Panc1 (cell line): ENCODE data around the gene SLC41A3. TPM values are rescaled to one million over a fixed set of nuclear protein-coding genes. Genes with fewer than 3 reads are reported as not detected.

ENCODE experiments used
- ATAC-seq: fragments of 200-7000 bp; cut with Tn5 transposase; 2 replicates; pipeline ENCODE4 v1.9.1; 2020; ENCODE audit warnings: mild to moderate bottlenecking, moderate library complexity
- Bru-seq: library from RNA; stranded (reverse); fragments of 400-500 nt; gene quantifications from one replicate; lab custom pipeline; 2021; lab: Mats Ljungman, UMichigan
- BruChase-seq, 2 experiments: library from RNA; stranded (reverse); fragments of 400-500 nt; gene quantifications; one replicate each; lab custom pipeline; 2021; lab: Mats Ljungman, UMichigan
- BruUV-seq: library from RNA; stranded (reverse); fragments of 400-500 nt; replicated peaks from 2 replicates; lab custom pipeline; 2021; lab: Mats Ljungman, UMichigan
- CTCF ChIA-PET: fragments of 300-600 bp; sonication (Branson Sonifier 250); formaldehyde crosslinking; loops from one replicate; lab custom pipeline; 2022; ENCODE audit warnings: antibody characterized with exemption; lab: Charles Lee
- POLR2A ChIA-PET: fragments of 300-600 bp; sonication (Branson Sonifier 250); formaldehyde crosslinking; loops from one replicate; lab custom pipeline; 2022; ENCODE audit warnings: antibody characterized with exemption; lab: Charles Lee
- DNase-seq: peaks from one replicate; pipeline ENCODE4 v3.0.0-alpha.2; 2010; ENCODE audit warnings: low read depth, low spot score
- H3K27ac ChIP-seq: 2 replicates; pipeline ENCODE4 v1.5.1; 2011; ENCODE audit warnings: mild to moderate bottlenecking, low read length, inconsistent platforms
- H3K27me3 ChIP-seq: fragments of 200-500 bp; sonication (Bioruptor generic); 2 replicates; pipeline ENCODE4 v1.6.0; 2014; ENCODE audit warnings: low read length, inconsistent platforms; ENCODE audit not compliant: control insufficient read depth, insufficient read depth
- H3K36me3 ChIP-seq: fragments of 200-500 bp; sonication (Bioruptor generic); 2 replicates; pipeline ENCODE4 v1.5.1; 2014; ENCODE audit warnings: inconsistent platforms, mild to moderate bottlenecking, low read length, moderate library complexity; ENCODE audit not compliant: control insufficient read depth, insufficient read depth
- H3K4me1 ChIP-seq: 2 replicates; pipeline ENCODE4 v1.5.1; 2011; ENCODE audit warnings: inconsistent platforms, mild to moderate bottlenecking, low read length, moderate library complexity; ENCODE audit not compliant: control insufficient read depth, insufficient read depth
- H3K4me3 ChIP-seq, 2 experiments: 2 replicates each; pipeline ENCODE4 v1.5.1; 2011 to 2012; ENCODE audit warnings: low read depth in 2 of 2, low read length in 2 of 2, mild to moderate bottlenecking in 2 of 2, inconsistent platforms in 1 of 2, moderate library complexity in 1 of 2
- H3K9me3 ChIP-seq: fragments of 200-500 bp; sonication (Bioruptor generic); 2 replicates; pipeline ENCODE4 v1.5.1; 2014; ENCODE audit warnings: low read depth, mild to moderate bottlenecking, inconsistent platforms, low read length, moderate library complexity; ENCODE audit not compliant: control insufficient read depth, insufficient read depth
- POLR2AphosphoS5 ChIP-seq: IDR thresholded peaks from 2 replicates; pipeline ENCODE4 v1.6.1; 2012; ENCODE audit warnings: mild to moderate bottlenecking, low read depth, low read length, moderate library complexity
- SIN3A ChIP-seq: IDR thresholded peaks from 2 replicates; pipeline ENCODE4 v1.6.1; 2012; ENCODE audit warnings: low read depth, mild to moderate bottlenecking, low read length, moderate library complexity, borderline replicate concordance; ENCODE audit not compliant: insufficient read depth
- TCF7L2 ChIP-seq: IDR thresholded peaks from 2 replicates; pipeline ENCODE4 v1.6.1; 2011; ENCODE audit warnings: mild to moderate bottlenecking, low read depth, low read length, inconsistent platforms
- in situ Hi-C: cut with HindIII; loops from 2 replicates; pipeline ENCODE4 v1.10.0; 2016; ENCODE audit warnings: low sequenced_read_pairs, low pct_unique_long_range_greater_than_20kb
- intact Hi-C: fragments of 100-400 bp; cut with micrococcal nuclease; formaldehyde crosslinking; loops from one replicate; pipeline ENCODE4 v1.10.0; 2022; ENCODE audit not compliant: unreplicated experiment
- long read RNA-seq: library from polyadenylated mRNA; unstranded; transcript quantifications from one replicate; pipeline ENCODE4 v2.0.0, GENCODE V29; 2021; ENCODE audit not compliant: unreplicated experiment
- polyA plus RNA-seq: library from polyadenylated mRNA; unstranded; fragments of >200 nt; gene quantifications from one replicate; pipeline ENCODE4 v1.2.1, GENCODE V29; 2012; ENCODE audit warnings: missing spikeins; ENCODE audit not compliant: insufficient read length
- total RNA-seq: library from RNA; stranded (reverse); gene quantifications from one replicate; pipeline ENCODE4 v1.2.1, GENCODE V29; 2021; ENCODE audit not compliant: unreplicated experiment
- TF ChIP-seq, protein P1 (sequence below): fragments of 450-650 bp; IDR thresholded peaks from 2 replicates; pipeline ENCODE4 v1.5.1; 2017; ENCODE audit warnings: mild to moderate bottlenecking
- TF ChIP-seq, protein P2 (sequence below), 2 experiments: IDR thresholded peaks; 2 replicates each; pipeline ENCODE4 v1.6.1; 2011 to 2012; ENCODE audit warnings: low read depth in 2 of 2, control low read depth in 1 of 2, low read length in 1 of 2, mild to moderate bottlenecking in 1 of 2, moderate library complexity in 1 of 2; ENCODE audit not compliant: insufficient read depth in 1 of 2

Gene SLC41A3
- total RNA-seq: 39.0 TPM
- polyA plus RNA-seq: 43.3 TPM
- percentile 53 among the genes with signal in this experiment for Bru-seq, nascent RNA
- percentile 46 among the genes with signal in this experiment for BruChase-seq, experiment 1, labeled RNA remaining after a 2-hour chase
- percentile 49 among the genes with signal in this experiment for BruChase-seq, experiment 2, labeled RNA remaining after a 6-hour chase
- long read RNA-seq, transcript SLC41A3-203 (11 exons, 2,169 nt): major isoform, 9 of 30 reads
- long read RNA-seq, partial matches to known transcripts: 9 of 30 reads
- long read RNA-seq, other reads (novel, unspliced or antisense): 8 of 30 reads

DNA sequence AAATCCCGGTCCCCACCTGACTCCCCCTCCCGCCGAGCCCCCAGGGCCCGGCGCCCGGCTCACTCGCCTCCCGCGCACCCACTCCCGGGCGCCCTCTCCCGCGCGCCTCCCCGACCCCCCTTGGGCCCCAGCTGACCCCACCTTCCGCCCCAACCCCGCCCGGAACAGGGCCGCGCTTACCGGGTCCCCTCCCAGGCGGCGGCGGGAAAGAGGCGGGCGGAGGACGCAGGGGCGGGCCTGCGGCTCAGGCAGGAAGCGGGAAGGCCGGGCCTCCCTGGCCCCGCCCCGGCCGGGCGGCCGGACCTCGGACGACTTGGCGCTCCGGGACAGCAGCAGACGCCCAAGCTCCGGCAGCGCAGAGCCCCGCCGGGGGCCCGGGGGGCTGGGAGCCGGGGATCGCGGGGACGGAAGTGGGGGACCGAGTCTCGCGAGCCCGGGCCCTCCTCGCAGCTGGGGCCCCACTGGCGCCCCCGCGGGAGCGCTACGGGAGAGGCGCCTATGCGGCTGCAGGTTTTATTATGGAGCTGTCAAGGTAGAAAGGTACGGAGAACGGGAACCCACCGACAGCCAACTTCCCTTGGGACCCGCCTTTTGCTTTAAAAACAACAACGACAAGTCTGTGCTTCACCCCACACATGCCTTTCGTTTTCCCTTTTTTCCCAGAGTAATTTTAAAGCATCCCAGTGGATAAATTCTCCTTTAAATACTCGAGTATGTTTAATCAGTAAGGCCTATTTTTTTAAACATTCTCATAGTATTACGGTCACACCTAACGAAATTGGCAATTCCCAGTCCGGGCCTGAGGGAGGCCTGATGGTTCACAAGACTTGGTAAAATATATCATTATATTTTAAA is at the start of gene SLC41A3:
SLC41A3 (minus strand) TSS at position 212 of the 855 bp plus-strand sequence. CDS start 15,905 bp downstream, outside the sequence.
- no peaks in the 10 kb centered on the region for H3K27me3 ChIP-seq
- TF ChIP-seq, protein P1, sequence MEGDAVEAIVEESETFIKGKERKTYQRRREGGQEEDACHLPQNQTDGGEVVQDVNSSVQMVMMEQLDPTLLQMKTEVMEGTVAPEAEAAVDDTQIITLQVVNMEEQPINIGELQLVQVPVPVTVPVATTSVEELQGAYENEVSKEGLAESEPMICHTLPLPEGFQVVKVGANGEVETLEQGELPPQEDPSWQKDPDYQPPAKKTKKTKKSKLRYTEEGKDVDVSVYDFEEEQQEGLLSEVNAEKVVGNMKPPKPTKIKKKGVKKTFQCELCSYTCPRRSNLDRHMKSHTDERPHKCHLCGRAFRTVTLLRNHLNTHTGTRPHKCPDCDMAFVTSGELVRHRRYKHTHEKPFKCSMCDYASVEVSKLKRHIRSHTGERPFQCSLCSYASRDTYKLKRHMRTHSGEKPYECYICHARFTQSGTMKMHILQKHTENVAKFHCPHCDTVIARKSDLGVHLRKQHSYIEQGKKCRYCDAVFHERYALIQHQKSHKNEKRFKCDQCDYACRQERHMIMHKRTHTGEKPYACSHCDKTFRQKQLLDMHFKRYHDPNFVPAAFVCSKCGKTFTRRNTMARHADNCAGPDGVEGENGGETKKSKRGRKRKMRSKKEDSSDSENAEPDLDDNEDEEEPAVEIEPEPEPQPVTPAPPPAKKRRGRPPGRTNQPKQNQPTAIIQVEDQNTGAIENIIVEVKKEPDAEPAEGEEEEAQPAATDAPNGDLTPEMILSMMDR: peak; percentile 80
- TF ChIP-seq TCF7L2: no peak
- ChIA-PET CTCF (interaction anchor here (0.7 kb wide), 1 partner anchor 973 kb away, joined by 5 read pairs; no protein-coding TSS in a partner anchor), POLR2A (interaction anchor here (0.6 kb wide), 1 partner anchor 59 kb away, joined by 9 read pairs; no protein-coding TSS in a partner anchor)
- BruUV-seq: no TSS peak
- peak within 1 kb of the TSS; percentile 83 for H3K27ac ChIP-seq
- in situ Hi-C loops: no loop called here
- peaks cover 26% of the 10 kb centered on the region; the same call in 1 of the 2 replicates for H3K9me3 ChIP-seq
- H3K4me3 ChIP-seq: peak within 1 kb of the TSS; percentile 59 to 61
- DNase-seq: peak; percentile 27
- H3K36me3 ChIP-seq: no peaks in the 10 kb centered on the region
- peaks cover 17% of the 10 kb centered on the region for H3K4me1 ChIP-seq
- intact Hi-C loops: no loop called here
- ATAC-seq: peak; percentile 99

DNA sequence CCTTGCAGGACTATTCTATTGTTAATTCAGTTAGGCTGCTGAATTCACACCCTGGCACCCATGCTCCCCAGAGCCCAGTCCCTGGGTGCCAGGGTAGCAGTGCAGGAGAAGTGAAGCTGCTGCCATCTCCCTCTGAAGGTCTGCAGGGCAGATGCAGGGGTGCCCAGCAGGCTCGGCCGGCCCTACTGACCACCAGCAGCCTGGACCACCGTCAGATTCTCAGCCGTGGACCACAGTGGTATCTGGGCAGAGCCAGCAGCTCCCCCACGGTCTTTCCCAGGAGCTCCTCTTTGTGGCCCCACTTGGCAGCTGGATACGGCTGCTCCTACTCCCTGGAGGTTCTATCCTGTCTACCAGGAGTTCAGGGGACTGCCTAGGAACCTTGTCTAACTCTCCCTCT is 49.7 kb upstream of the SLC41A3 start:
- ChIA-PET POLR2A (no interaction called here), CTCF (interaction anchor here (0.6 to 2.3 kb wide), 6 partner anchors 58 to 258 kb away, joined by 3 to 22 read pairs (median 4); no protein-coding TSS in a partner anchor)
- intact Hi-C loops: loop anchor here (2.0 kb wide), 1 partner anchor 253 kb away; no protein-coding TSS in a partner anchor
- no peak; the same call in 1 of the 2 replicates for ATAC-seq
- Histone ChIP-seq H3K27ac (no peak overlapping the region), H3K27me3 (no peaks in the 10 kb centered on the region), H3K4me3 (no peak overlapping the region), H3K9me3 (no peaks in the 10 kb centered on the region), H3K4me1 (no peaks in the 10 kb centered on the region; the same call in 1 of the 2 replicates), H3K36me3 (no peaks in the 10 kb centered on the region)
- DNase-seq: no peak
- in situ Hi-C loops: no loop called here
- no TSS peak for BruUV-seq
- TF ChIP-seq SIN3A (no peak), TCF7L2 (no peak), POLR2AphosphoS5 (no peak)
- TF ChIP-seq, protein P1: no peak
- TF ChIP-seq, protein P2, sequence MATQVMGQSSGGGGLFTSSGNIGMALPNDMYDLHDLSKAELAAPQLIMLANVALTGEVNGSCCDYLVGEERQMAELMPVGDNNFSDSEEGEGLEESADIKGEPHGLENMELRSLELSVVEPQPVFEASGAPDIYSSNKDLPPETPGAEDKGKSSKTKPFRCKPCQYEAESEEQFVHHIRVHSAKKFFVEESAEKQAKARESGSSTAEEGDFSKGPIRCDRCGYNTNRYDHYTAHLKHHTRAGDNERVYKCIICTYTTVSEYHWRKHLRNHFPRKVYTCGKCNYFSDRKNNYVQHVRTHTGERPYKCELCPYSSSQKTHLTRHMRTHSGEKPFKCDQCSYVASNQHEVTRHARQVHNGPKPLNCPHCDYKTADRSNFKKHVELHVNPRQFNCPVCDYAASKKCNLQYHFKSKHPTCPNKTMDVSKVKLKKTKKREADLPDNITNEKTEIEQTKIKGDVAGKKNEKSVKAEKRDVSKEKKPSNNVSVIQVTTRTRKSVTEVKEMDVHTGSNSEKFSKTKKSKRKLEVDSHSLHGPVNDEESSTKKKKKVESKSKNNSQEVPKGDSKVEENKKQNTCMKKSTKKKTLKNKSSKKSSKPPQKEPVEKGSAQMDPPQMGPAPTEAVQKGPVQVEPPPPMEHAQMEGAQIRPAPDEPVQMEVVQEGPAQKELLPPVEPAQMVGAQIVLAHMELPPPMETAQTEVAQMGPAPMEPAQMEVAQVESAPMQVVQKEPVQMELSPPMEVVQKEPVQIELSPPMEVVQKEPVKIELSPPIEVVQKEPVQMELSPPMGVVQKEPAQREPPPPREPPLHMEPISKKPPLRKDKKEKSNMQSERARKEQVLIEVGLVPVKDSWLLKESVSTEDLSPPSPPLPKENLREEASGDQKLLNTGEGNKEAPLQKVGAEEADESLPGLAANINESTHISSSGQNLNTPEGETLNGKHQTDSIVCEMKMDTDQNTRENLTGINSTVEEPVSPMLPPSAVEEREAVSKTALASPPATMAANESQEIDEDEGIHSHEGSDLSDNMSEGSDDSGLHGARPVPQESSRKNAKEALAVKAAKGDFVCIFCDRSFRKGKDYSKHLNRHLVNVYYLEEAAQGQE (IDR thresholded peaks at IDR 0.05; ENCODE audit: insufficient read depth in 1 of 2, low read depth in 2 of 2, low read length in 1 of 2): no peak
